GM12801 (cell line): Measurements from ENCODE around the gene P4HB.

Experiments used
- TF ChIP-seq, protein P1 (sequence below): IDR thresholded peaks from one replicate; pipeline ENCODE4 v1.5.1; 2011; ENCODE audit warnings: control low read depth; ENCODE audit not compliant: insufficient read length; ENCODE audit errors: extremely low read depth

Gene P4HB

DNA sequence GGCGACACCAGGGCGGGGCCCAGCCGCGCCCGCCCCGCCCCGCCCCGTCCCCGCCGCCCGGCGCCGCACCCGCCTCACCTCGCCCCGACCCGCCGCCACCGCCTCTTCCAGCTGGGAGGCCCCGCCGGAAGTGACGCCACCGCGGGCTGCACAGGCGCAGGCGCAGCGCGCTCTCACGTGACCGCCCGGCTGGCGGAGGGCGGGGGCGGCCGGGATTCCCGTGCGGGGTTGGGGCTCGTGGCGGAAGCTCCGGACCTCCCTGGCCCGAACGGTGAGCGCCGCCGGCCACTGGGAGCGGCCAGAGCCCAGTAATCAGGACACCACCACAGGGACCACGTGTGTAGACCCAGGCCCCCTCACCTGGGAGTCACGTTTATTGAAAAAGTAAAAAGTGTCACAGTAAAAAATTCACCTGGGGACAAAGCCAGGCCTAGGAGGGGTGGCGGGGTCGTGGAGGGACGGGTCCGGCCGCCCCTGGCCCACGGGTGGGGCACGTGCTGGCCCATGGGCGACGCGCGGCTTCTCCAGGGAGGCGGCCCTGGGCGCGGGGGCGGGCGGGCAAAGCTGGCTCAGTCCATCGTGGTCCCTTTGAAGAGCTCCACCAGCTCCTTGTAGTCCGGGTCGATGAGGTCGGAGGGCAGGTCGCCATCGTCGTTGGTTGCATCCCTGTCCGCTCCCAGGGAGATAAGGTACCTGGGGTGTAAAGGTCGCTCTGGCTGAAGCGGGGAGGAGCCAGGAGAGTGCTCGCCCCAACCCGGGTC is 27.0 kb downstream of the P4HB start, which contains the start of gene MCRIP1:
TSS of gene MCRIP1 (minus strand) at position 132 of the 761 bp plus-strand sequence. CDS start 8,785 bp downstream, outside the sequence.
- TF ChIP-seq, protein P1, sequence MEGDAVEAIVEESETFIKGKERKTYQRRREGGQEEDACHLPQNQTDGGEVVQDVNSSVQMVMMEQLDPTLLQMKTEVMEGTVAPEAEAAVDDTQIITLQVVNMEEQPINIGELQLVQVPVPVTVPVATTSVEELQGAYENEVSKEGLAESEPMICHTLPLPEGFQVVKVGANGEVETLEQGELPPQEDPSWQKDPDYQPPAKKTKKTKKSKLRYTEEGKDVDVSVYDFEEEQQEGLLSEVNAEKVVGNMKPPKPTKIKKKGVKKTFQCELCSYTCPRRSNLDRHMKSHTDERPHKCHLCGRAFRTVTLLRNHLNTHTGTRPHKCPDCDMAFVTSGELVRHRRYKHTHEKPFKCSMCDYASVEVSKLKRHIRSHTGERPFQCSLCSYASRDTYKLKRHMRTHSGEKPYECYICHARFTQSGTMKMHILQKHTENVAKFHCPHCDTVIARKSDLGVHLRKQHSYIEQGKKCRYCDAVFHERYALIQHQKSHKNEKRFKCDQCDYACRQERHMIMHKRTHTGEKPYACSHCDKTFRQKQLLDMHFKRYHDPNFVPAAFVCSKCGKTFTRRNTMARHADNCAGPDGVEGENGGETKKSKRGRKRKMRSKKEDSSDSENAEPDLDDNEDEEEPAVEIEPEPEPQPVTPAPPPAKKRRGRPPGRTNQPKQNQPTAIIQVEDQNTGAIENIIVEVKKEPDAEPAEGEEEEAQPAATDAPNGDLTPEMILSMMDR, result no peak

DNA sequence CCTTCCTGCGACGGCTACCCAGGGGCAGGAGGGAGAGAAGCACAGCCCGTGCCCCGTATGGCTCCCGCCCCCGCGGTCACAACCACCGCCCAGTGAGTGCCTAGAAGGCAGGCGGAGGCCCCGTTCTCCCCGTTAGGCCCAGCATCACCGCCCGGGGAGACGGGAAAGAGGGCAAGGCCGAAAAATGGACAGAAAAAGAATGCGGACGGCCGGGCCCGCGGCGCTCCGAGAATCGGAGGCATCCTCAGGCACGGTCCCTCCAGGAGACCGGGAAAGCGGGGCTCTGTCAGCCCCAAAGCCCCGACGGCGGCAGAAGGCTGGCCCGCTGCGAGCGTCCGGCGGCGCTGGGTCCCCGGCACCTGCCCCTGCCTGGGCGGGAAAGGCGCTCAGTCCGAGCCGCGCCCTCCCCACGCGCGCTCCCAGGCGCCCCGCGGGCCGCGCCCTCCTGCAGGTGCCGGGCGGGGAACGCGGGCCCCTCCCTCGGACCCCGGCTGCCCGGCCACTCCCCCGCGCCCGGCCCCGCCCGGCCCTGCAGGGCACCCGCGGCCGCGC is 27.7 kb downstream of the P4HB start:
- TF ChIP-seq, protein P1, result no peak

DNA sequence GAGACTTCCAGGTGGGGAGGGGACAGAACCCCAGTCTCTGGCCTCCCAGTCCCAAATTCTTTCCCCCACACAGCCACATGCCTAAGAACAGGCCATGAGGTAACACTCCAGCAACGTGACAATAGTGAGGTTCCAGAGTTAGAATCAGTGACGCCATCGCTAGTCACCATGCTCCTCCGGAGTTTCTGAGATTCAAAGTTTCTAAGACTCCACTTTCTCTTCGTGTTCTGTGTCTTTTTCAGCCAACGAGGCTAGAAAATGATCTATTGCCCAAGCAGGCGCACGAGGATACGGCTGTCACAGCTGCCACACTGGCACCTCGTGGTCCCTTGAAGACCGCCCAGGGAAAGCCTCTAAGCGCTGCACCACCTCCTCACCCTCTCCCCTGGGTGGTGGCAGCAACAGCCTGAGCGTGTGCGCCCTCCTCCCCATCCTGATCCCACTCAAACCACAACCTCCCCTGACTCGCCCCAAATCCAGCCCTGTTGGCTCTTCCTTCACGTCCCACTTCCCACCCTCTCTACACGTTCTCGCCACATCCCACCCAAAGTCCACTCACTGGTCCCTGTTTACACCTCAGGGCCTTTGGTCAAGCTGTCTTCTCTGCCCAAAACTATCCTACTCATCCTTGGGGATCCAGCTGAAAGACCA is 28.3 kb downstream of the P4HB start:
- TF ChIP-seq, protein P1, result no peak

DNA sequence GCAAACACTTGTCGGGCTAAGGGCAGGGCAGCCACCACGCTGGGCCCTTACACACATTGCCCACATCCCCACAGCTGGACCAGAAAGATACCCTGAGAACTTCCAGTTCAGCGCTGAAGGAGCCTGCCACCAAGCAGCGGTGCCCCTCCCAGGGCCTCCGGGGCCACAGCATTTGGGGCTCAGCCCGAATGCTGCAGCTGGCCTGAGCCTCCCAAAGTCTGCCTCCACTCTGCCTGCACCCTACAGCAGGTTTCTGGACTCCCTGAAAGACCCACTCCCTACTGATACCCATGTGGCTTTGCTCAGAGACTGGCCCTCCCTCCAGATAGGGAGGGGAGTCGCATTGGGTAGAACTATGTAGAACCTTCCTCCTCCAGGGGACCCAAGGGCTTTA is 28.8 kb downstream of the P4HB start:
- TF ChIP-seq, protein P1, result no peak

DNA sequence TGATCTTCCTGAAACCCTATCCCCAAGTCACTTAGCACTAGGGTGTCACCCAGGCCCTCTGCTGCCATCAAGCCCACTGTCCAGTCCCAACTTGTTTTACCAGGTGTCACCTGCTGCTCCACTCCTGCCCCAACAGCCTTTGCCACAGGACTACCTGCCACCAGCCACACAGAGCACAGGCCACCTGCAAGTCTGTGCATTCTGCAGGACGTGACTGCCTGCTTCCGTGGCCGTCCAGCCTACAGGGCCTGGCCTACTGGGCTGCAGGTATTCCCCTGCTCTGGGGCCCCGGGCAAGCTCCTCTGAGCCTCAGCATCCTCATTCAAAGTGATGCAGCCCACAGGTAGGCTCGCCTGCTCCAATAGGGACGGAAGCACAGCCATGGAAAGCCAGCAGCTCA is 30.5 kb downstream of the P4HB start:
- TF ChIP-seq, protein P1, result no peak

DNA sequence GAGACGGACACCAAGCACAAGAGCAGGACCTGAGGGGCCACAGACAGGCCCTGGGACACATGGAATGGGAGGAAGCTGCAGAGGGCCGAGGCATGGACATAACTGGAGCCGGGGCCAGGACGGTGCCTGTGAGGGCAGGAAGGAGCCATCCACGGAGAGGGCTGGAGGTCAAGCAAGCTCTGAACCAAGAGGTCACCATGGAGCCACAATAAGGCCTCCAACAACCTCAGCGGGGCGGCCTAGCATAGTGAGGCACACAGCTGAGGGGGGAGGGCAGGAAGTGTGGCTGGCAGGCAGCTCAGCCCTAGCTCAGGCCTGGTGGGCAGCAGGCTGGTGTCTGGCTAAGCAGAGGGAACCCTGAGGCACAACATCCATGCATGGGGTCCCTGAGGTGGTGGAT is 31.7 kb downstream of the P4HB start:
- TF ChIP-seq, protein P1, result no peak

DNA sequence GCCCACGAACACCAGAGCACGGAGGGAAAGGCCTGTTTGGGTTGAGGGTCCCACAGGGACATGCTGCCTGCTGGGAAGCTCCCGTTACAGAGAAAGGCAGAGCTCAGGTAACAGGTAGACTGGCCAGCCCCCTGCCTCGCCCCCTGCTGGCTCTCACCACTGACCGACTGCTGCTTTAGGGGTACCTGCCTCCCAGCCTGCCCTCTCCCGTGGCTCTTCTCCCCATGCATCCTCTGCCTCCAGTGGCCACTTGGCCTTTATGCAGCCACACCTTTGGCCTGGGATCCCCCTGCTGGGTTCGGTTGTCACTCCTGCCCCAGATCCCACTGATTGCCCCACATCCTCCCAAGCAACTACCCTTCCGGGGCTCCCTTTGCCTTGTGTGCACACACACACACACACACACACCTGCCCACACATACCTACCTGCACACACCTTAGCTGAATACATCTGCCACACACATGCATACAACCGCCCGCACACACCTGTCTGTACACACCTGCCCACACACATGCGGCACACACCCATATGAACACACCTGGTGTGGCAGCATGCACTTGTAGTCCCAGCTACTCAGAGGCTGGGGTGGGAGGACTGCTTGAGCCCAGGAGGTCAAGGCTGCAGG is 34.4 kb downstream of the P4HB start:
- TF ChIP-seq, protein P1, result no peak
